Epidermal melanocyte (primary cell): ENCODE measurements around the gene PRSS36.
"Not testable (repeated sequence)": the region's sequence is repeated elsewhere in the genome, so short reads cannot be mapped to it uniquely, and the experiment has no call there.

Experiments
- DNase-seq: peaks from one replicate; pipeline ENCODE4 v3.0.0; 2011; ENCODE audit warnings: low spot score; ENCODE audit not compliant: insufficient read length

Gene PRSS36

DNA sequence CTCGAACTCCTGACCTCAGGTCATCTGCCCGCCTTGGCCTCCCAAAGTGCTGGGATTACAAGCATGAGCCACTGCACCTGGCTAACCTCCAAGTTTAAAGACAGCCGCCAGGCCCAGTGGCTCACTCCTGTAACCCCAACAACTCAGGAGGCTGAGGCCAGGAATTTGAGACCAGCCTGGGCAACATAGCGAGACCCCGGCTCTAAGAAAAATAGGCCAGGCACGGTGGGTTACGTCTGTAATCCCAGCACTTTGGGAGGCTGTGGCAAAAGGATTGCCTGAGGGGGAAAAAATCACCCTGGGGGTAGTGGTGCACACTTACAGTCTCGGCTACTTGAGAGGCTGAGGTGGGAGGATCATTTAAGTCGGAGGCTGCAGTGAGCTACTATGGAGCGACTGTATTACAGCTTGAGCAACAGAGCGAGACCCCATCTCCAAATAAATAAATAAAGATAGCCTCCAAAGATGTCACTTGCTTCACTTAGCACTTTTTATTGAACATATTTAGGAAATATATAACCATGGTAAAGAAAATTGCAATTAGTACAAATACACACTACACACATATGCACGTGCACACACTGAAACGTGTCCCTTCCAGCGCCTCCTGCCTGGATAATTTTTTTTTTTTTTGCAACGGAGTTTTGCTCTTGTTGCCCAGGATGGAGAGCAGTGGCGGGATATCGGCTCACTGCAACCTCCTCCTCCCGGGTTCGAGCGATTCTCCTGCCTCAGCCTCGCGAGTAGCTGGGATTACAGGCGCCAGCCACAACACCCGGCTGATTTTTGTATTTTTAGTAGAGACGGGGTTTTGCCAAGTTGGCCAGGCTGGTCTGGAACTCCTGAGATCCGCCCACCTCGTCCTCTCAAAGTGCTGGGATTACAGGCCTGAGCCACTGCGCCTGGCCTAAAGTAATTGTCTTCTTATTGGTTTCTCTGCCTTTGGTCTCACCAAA lies 43.1 kb downstream of the PRSS36 start:
- DNase-seq, result no peak

DNA sequence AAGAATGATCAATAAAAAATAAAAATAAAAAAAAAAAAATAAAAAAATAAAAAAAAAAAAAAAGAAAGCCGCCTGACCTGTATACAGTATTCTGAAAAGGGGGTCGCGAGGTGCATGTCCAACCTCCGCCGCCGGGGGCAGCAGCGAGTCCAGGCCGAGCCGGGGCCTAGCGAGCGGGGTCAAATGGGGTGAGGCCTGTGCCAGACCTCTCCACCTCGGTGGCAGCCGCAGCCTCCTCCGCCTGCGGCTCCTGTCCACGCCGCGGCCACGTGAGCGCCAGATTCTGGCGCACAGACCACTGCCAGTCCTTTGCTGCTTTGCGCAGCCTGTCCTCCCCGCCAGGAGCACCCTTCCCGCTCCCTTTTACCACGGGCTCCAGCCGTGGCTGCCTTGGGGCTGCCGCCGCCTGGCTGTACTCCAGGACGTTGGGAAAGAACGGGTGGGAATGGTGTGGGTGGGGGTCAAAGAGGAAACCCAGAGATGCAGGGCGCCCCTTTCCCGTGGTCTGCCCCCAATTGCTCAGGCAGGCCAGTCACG lies 44.1 kb downstream of the PRSS36 start:
- peak; percentile 84 for DNase-seq

DNA sequence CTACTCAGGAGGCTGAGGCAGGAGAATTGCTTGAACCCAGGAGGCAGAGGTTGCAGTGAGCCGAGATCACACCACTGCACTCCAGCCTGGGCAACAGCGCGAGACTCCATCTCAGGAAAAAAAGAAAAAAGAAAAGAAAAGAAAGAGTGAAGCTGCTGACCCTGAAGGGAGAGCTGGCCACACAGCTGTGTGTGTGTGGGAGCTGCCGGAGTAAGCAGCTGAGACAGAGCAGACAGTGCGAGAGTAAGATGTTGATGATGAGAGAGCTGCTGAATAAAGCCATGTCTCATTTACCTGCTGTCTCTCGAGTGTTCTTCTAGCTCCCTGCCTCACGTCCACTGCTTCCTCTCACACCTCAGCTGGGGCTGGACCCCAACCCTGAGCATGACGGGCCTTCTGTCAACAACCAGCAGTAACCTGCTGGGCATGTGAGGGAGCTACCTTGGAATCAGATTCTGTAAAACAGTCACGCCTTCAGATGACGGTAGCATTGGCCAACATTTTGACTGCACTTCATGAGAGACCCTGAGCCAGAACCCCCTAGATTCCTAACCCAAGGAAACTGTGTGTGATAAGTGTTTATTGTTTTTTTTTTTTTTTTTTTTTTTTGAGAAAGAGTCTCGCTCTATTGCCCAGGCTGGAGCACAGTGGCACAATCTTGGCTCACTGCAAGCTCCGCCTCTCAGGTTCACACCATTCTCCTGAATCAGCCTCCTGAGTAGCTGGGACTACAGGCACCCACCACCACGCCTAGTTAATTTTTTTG lies 48.8 kb downstream of the PRSS36 start:
- DNase-seq, result not testable (repeated sequence)

DNA sequence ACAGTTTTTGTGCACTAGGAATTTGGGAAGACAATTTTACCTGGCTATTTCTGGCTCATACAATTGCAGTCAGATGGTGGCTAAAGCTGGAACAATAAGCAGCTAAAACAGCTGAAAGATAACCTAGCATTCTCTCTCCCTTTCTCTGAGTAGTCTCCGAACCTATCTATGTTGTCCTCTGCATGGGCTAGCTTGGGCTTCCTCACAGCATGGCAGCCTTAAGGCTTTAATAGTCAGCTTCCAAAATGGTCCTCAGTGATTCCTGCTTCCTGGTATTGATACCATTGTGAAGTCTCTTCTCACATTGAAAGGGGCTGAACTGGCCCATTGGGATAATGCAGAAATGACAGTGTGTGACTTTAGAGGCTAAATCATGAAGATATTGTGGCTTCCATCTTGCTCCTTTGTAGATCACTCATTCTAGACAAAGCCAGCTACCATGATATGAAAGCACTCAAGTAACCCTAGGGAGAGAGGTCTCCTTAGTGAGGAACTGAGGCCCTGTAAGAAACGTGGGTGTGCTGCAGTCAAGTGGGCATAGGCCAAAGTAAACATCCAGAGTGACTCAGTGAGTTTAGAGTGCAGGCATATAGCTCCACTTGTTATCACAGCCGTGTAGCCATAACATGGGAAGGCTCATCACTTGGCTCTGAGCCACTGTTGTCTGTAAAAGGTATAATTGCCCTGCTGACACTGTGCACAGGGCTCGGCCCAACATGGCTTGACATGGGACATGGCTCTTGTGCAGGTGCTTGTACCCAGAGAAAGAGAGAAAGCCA lies 49.8 kb downstream of the PRSS36 start:
- DNase-seq, result no peak

DNA sequence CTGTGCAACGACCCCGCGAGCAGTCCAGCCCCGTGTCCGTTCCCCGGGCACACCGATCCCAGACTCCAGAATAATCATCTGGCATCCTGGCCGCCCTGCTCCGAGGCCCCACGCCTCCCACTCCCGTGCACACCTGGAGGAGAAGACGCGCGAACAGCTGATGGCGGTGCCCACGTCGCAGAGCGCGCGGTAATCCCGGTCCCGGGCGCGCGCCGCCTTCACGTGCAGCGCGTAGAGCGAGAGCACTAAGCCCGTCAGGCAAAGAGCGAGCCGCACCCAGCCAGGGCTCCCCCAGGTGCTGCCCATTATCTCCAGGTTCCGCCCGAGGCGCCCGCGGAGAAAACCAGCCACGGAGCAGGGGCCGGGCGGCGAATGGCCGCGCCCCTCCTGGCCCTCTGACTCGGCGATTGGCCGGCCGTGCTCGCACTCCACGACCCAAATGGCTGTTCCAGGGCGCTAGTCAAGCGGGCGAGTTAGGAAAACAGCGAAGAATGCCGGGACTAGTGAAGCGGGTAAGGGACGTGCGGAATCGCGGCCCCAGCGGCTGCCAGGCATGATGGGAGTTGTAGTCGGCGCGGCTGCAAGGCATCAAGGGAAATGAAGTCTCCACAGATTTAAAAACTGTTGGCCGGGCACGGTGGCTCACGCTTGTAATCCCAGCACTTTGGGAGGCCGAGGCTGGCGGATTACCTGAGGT lies 55.3 kb downstream of the PRSS36 start, which contains the start of gene VKORC1:
Gene VKORC1 (minus strand): TSS at position 374 of the 697 bp plus-strand sequence. CDS start 68 bp downstream, at position 306.
- peak; percentile 95 for DNase-seq

DNA sequence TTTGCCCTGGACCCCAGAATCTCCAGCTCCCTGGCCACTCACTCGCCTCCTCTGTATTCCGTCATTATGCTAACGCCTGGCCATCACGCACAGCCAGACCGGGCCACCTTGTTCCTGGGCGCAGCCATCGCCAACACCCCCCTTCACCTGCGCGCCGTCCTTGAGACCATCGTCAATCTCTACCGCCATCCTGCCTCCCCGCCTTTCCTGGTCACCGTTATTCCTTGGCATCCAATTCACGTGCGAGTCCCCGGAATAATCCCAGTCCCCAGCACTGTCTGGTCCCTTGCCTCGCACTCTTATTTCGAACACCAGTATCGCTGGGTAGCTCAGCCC lies 55.8 kb downstream of the PRSS36 start:
- DNase-seq, result peak; percentile 11

DNA sequence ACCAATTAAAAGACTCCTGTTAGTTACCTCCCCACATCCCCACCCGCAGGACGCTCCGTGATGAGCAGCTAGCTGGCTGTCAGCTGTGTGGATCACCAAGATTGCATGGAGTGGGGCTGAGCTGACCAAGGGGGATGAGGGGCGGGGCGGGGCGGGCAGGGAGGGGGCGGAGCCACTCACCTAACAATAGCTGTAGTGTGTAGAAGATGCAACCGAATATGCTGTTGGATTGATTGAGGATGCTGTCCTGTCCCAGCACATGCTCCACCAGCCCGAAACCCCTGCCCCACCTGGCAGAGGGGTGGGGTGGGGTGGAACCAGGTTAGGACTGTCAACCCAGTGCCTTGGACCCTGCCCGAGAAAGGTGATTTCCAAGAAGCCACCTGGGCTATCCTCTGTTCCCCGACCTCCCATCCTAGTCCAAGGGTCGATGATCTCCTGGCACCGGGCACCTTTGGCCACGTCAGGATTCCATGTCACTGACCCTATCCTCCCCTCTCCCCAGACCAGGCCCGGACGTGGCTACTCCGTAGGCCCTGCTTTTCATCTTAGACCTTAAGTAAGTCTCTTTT lies 56.6 kb downstream of the PRSS36 start:
- peak; percentile 70 for DNase-seq

DNA sequence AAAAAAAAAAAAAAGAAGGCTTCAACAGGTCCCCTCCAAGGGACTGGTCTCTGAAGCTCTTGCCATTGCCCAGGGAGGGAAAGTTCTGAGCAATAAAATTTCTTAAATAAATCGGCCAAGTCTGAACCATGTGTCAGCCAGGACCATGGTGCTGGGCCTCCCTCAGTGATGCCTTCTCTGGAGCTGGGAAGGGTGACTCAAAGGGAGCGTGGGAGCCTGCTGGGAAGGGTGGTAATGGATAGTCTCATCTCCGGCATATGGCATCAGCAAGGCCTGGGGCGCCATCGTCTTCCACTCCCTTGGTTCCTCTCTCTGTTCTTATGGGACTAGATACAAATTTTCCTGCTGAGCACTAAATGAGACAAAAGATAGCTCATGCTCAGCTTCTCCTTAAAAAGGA lies 57.5 kb downstream of the PRSS36 start:
- DNase-seq, result peak; percentile 12

DNA sequence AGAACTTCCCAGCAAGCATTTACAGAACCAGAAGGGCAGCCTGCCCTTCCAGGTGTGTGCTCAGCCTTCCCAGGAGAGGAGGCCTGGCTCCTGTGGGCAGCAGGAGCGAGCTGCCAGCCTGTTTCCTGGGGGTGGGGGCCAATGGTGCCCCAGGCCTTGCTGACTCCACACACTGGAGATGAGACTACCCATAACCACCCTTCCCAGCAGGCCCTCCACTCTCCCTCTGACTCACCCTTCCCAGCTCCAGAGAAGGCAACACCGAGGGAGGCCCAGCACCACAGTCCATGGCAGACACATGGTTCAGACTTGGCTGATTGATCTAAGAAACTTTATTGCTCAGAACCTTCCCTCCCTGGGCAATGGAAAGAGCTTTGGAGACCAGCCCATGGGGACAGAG lies 59.3 kb downstream of the PRSS36 start:
- DNase-seq, result no peak

DNA sequence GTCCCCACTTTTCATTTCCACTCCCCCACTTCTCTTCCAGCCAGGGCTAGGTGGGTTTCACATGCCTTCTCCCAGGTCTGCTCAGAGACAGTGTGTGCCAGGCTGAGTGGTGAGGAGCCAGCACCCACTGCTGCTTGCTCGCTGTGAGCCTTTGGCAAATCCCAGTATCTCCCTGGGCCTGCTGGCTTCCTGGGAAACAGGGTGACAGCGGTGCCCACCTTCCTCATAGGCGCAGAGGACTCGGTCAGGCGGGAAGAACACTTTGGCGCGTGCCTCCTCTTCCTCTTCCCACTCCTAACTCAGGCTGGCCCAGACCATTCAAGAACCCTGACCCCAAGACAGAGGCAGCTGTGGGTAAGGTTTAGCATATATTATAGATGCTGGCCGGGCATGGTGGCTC lies 60.7 kb downstream of the PRSS36 start:
- no peak for DNase-seq
